ENCODE measurements around the gene RAPGEF3.

The RAPGEF3 gene

GRCh38 chr12:47795814-47796411, 37.2 kb upstream of the RAPGEF3 start:
- no peaks in the 10 kb centered on the region for H3K27me3 Mint-ChIP-seq (ENCODE audit: low read depth)

GRCh38 chr12:47795121-47795813, 36.6 kb upstream of the RAPGEF3 start:
- Mint-ChIP-seq H3K27ac (no peak overlapping the region), H3K4me1 (ENCODE audit: low read depth) (peaks cover 10% of the 10 kb centered on the region), H3K4me3 (no peak overlapping the region), H3K27me3 (ENCODE audit: low read depth) (no peaks in the 10 kb centered on the region), H3K36me3 (ENCODE audit: low read depth) (peaks cover 48% of the 10 kb centered on the region), H3K9me3 (no peaks in the 10 kb centered on the region)
- no peak for DNase-seq (ENCODE audit: low spot score)

More at GRCh38 chr12:47795814-47796411, 37.2 kb upstream of the RAPGEF3 start:
- Mint-ChIP-seq H3K4me1 (ENCODE audit: low read depth) (peaks cover 10% of the 10 kb centered on the region), H3K36me3 (ENCODE audit: low read depth) (peaks cover 44% of the 10 kb centered on the region), H3K27ac (no peak overlapping the region), H3K9me3 (no peaks in the 10 kb centered on the region), H3K4me3 (no peak overlapping the region)
- no peak for DNase-seq (ENCODE audit: low spot score)

- Mint-ChIP-seq H3K4me3 (no peak overlapping the region), H3K9me3 (no peaks in the 10 kb centered on the region), H3K36me3 (ENCODE audit: low read depth) (peaks cover 49% of the 10 kb centered on the region), H3K27ac (no peak overlapping the region), H3K27me3 (ENCODE audit: low read depth) (no peaks in the 10 kb centered on the region), H3K4me1 (ENCODE audit: low read depth) (peaks cover 8% of the 10 kb centered on the region)
- DNase-seq (ENCODE audit: low spot score) = no peak
Measured at GRCh38 chr12:47794679-47795078, 36.0 kb upstream of the RAPGEF3 start.

GRCh38 chr12:47793015-47793681, 34.5 kb upstream of the RAPGEF3 start:
- H3K4me1 Mint-ChIP-seq (ENCODE audit: low read depth) = peaks cover 2% of the 10 kb centered on the region
- DNase-seq (ENCODE audit: low spot score) = no peak
- H3K4me3 Mint-ChIP-seq = no peak overlapping the region
- no peaks in the 10 kb centered on the region for H3K9me3 Mint-ChIP-seq
- H3K27ac Mint-ChIP-seq = no peak overlapping the region
- H3K36me3 Mint-ChIP-seq (ENCODE audit: low read depth) = peaks cover 53% of the 10 kb centered on the region
- H3K27me3 Mint-ChIP-seq (ENCODE audit: low read depth) = no peaks in the 10 kb centered on the region

- Mint-ChIP-seq H3K4me3 (no peak overlapping the region), H3K27ac (no peak overlapping the region), H3K9me3 (no peaks in the 10 kb centered on the region), H3K36me3 (ENCODE audit: low read depth) (peaks cover 55% of the 10 kb centered on the region), H3K4me1 (ENCODE audit: low read depth) (peaks cover 2% of the 10 kb centered on the region), H3K27me3 (ENCODE audit: low read depth) (no peaks in the 10 kb centered on the region)
- DNase-seq (ENCODE audit: low spot score) = no peak
Measured at GRCh38 chr12:47791874-47792273, 33.2 kb upstream of the RAPGEF3 start.

GRCh38 chr12:47791351-47791746, 32.7 kb upstream of the RAPGEF3 start:
- peaks cover 60% of the 10 kb centered on the region for H3K36me3 Mint-ChIP-seq (ENCODE audit: low read depth)
- H3K27ac Mint-ChIP-seq = no peak overlapping the region

GRCh38 chr12:47790676-47791350, 32.1 kb upstream of the RAPGEF3 start:
- Mint-ChIP-seq H3K9me3 (no peaks in the 10 kb centered on the region), H3K4me1 (ENCODE audit: low read depth) (peaks cover 2% of the 10 kb centered on the region), H3K36me3 (ENCODE audit: low read depth) (peaks cover 63% of the 10 kb centered on the region), H3K27me3 (ENCODE audit: low read depth) (no peaks in the 10 kb centered on the region), H3K27ac (no peak overlapping the region), H3K4me3 (no peak overlapping the region)
- no peak for DNase-seq (ENCODE audit: low spot score)

More at GRCh38 chr12:47791351-47791746, 32.7 kb upstream of the RAPGEF3 start:
- Mint-ChIP-seq H3K4me1 (ENCODE audit: low read depth) (peaks cover 2% of the 10 kb centered on the region), H3K9me3 (no peaks in the 10 kb centered on the region), H3K4me3 (no peak overlapping the region), H3K27me3 (ENCODE audit: low read depth) (no peaks in the 10 kb centered on the region)
- DNase-seq (ENCODE audit: low spot score) = no peak

- Mint-ChIP-seq H3K9me3 (no peaks in the 10 kb centered on the region), H3K27ac (peak overlapping the region; percentile 43), H3K4me1 (ENCODE audit: low read depth) (peaks cover 2% of the 10 kb centered on the region), H3K4me3 (no peak overlapping the region), H3K27me3 (ENCODE audit: low read depth) (no peaks in the 10 kb centered on the region), H3K36me3 (ENCODE audit: low read depth) (peaks cover 57% of the 10 kb centered on the region)
- no peak for DNase-seq (ENCODE audit: low spot score)
Measured at GRCh38 chr12:47789712-47790489, 31.2 kb upstream of the RAPGEF3 start.

- Mint-ChIP-seq H3K4me3 (no peak overlapping the region), H3K27ac (no peak overlapping the region), H3K9me3 (no peaks in the 10 kb centered on the region), H3K27me3 (ENCODE audit: low read depth) (no peaks in the 10 kb centered on the region), H3K36me3 (ENCODE audit: low read depth) (peaks cover 63% of the 10 kb centered on the region), H3K4me1 (ENCODE audit: low read depth) (peaks cover 2% of the 10 kb centered on the region)
- no peak for DNase-seq (ENCODE audit: low spot score)
Measured at GRCh38 chr12:47789141-47789540, 30.5 kb upstream of the RAPGEF3 start.

- Mint-ChIP-seq H3K36me3 (ENCODE audit: low read depth) (peaks cover 62% of the 10 kb centered on the region), H3K4me3 (no peak overlapping the region), H3K9me3 (no peaks in the 10 kb centered on the region), H3K4me1 (ENCODE audit: low read depth) (peaks cover 3% of the 10 kb centered on the region), H3K27ac (peak overlapping the region; percentile 49), H3K27me3 (ENCODE audit: low read depth) (no peaks in the 10 kb centered on the region)
- no peak for DNase-seq (ENCODE audit: low spot score)
Measured at GRCh38 chr12:47787596-47788319, 29.1 kb upstream of the RAPGEF3 start.

- H3K4me3 Mint-ChIP-seq = no peak overlapping the region
- no peaks in the 10 kb centered on the region for H3K9me3 Mint-ChIP-seq
- H3K4me1 Mint-ChIP-seq (ENCODE audit: low read depth) = peaks cover 4% of the 10 kb centered on the region
- peaks cover 57% of the 10 kb centered on the region for H3K36me3 Mint-ChIP-seq (ENCODE audit: low read depth)
- H3K27ac Mint-ChIP-seq = no peak overlapping the region
- no peak for DNase-seq (ENCODE audit: low spot score)
- no peaks in the 10 kb centered on the region for H3K27me3 Mint-ChIP-seq (ENCODE audit: low read depth)
Measured at GRCh38 chr12:47786662-47787280, 28.1 kb upstream of the RAPGEF3 start.

GRCh38 chr12:47785887-47786661, 27.4 kb upstream of the RAPGEF3 start:
- no peak overlapping the region for H3K4me3 Mint-ChIP-seq
- peaks cover 54% of the 10 kb centered on the region for H3K36me3 Mint-ChIP-seq (ENCODE audit: low read depth)
- H3K27ac Mint-ChIP-seq = no peak overlapping the region
- no peaks in the 10 kb centered on the region for H3K27me3 Mint-ChIP-seq (ENCODE audit: low read depth)
- DNase-seq (ENCODE audit: low spot score) = no peak
- no peaks in the 10 kb centered on the region for H3K9me3 Mint-ChIP-seq
- H3K4me1 Mint-ChIP-seq (ENCODE audit: low read depth) = peaks cover 4% of the 10 kb centered on the region
